Measurements from ENCODE around the gene CD81.

CD81 gene

DNA sequence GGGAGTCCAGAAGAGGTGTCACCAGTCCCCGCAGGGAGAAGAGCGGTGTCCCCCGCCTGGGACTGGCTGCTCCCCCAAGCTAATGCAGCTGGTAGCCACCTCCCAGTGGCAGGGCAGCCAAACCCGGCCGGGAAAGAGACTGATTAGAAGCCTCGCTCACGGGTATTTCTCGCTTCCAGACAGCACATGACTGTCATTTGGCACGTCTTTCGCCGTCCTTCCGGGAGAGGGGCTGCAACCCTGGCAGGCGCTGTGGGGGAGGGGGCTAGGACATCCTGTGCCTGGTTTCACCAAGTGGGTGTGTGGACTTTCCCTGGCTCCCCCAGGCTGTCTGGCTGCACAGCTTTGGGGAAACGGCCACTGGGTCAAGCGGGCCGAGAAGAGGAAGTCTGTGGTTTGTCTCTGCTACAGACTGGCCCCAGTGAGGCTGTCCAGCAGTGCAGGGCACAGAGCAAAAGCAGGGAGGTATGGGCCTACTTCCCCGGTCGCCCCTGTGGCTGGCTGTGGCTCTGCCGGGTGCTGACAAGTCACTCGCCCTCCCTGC lies 3.8 kb downstream of the CD81 start:
- DNase-seq (ENCODE audit: extremely low spot score), result peak; percentile 59
- TF ChIP-seq, protein P1, sequence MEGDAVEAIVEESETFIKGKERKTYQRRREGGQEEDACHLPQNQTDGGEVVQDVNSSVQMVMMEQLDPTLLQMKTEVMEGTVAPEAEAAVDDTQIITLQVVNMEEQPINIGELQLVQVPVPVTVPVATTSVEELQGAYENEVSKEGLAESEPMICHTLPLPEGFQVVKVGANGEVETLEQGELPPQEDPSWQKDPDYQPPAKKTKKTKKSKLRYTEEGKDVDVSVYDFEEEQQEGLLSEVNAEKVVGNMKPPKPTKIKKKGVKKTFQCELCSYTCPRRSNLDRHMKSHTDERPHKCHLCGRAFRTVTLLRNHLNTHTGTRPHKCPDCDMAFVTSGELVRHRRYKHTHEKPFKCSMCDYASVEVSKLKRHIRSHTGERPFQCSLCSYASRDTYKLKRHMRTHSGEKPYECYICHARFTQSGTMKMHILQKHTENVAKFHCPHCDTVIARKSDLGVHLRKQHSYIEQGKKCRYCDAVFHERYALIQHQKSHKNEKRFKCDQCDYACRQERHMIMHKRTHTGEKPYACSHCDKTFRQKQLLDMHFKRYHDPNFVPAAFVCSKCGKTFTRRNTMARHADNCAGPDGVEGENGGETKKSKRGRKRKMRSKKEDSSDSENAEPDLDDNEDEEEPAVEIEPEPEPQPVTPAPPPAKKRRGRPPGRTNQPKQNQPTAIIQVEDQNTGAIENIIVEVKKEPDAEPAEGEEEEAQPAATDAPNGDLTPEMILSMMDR (IDR thresholded peaks at IDR 0.05; ENCODE audit: control extremely low read depth, extremely low read depth, low read depth, missing control alignments), result no peak
- ChIA-PET POLR2A (no interaction called here), CTCF (interaction anchor here (1.2 to 1.5 kb wide), 3 partner anchors 76 to 548 kb away, joined by 3 to 4 read pairs (median 3); no protein-coding TSS in a partner anchor)

DNA sequence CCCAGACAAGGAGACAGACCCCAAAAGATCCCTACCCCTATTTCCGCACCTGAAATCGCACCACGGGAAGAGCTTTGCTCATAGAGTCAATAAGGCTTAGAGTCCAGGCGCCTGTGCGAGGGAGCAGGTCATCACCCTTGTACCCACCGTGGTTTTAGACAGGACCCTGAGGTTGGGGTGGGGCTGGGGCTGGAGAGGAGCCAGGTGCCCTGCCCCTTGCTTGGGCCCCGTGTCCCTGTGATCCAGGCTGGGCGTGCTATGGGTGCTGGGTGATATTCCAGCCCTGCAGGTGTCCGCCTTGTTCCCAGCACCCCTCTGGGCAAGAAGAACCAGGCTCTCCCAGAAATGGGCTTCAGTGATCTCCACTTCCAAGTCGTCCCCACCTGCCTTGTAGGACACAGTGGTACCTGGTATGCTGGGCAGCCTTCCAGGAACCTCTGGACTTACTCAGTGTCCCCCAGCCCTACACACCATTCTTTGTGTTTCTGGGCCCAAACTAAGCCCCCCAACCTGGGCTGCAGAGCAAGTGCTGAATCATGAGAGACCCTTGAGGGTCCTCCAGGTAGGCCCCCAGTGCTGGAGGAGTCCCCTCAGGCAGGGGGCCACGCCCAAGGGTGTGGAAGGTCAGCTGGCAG lies 4.5 kb downstream of the CD81 start:
- ChIA-PET CTCF (interaction anchor here (0.7 to 1.5 kb wide), 3 partner anchors 10 to 548 kb away, joined by 3 to 4 read pairs (median 3); no protein-coding TSS in a partner anchor), POLR2A (no interaction called here)
- DNase-seq (ENCODE audit: extremely low spot score), result no peak
- TF ChIP-seq, protein P1 (IDR thresholded peaks at IDR 0.05; ENCODE audit: control extremely low read depth, extremely low read depth, low read depth, missing control alignments), result no peak

DNA sequence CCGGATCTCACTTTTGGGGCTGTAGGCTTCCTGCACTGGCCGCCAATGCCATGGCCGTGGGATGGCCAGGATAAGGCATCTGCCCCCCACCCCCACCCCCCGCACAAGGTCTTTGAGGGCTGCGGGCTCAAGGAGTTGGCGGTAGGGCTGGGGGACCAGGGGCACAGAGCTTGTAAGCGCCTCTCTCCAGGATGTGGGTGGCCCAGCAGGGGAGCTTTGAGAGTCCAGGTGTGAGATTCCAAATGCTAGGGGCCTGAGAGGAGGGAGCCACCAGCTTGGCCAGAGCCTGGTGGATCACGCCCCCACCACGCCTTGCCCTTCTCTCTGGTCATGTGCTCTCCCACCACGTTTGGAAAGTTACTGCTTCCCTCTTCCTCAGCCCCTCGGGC lies 5.0 kb downstream of the CD81 start:
- POLR2A ChIA-PET, result no interaction called here
- TF ChIP-seq, protein P1 (IDR thresholded peaks at IDR 0.05; ENCODE audit: control extremely low read depth, extremely low read depth, low read depth, missing control alignments), result no peak
- CTCF ChIA-PET, result interaction anchor here (0.7 to 1.5 kb wide), 4 partner anchors 10 to 549 kb away, joined by 3 to 4 read pairs (median 3); no protein-coding TSS in a partner anchor
- no peak for DNase-seq (ENCODE audit: extremely low spot score)

DNA sequence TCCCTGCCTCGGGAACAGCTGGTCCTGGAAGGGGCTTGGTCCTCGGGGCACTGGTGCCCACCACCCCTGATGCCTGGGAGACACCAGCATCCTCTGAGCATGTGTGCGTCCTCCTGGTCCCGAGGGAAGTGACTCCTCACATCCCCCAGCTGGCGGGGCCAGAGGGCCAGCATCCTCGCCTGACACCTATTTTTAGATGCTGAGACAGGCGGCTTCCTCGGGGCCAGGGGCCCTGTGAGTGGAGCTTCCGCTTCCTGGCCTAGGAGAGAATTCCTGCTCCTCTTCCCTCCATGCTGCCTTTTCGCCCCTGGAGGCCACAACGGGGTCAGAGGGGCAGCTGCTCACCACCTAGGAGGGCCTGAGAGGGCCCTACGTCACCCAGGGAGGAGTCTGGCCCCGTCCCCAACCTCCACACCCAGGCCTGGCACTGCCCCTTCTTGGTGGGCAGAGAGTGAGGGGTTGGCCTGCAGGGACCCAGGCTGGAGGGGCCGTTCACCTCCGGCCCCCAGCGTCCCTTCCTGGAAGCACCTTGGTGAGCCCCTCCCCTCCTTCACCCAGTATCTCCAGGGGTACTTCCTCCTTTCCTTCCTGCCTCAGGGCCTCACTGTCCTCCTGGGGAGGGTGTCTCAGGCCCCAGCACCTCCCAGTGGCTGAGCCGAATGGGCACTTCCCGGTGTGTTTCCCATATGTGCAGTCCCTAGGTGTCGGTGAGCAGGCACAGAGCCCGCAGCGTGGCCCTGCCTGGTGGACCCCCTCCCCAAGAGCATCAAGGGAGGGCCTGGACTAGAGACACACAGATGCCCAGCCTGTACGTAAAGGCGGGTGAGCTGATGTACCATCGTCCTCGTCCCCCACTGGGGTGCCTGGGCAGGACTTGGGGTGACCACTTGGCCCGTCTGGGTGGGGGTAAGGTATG lies 6.1 kb downstream of the CD81 start:
- TF ChIP-seq, protein P1 (IDR thresholded peaks at IDR 0.05; ENCODE audit: control extremely low read depth, extremely low read depth, low read depth, missing control alignments), result no peak
- ChIA-PET POLR2A (interaction anchor here (1.2 kb wide), 1 partner anchor 21 kb away, joined by 3 read pairs; no protein-coding TSS in a partner anchor), CTCF (interaction anchor here (0.8 to 1.5 kb wide), 5 partner anchors 16 to 232 kb away, joined by 3 read pairs; no protein-coding TSS in a partner anchor)
- no peak for DNase-seq (ENCODE audit: extremely low spot score)

DNA sequence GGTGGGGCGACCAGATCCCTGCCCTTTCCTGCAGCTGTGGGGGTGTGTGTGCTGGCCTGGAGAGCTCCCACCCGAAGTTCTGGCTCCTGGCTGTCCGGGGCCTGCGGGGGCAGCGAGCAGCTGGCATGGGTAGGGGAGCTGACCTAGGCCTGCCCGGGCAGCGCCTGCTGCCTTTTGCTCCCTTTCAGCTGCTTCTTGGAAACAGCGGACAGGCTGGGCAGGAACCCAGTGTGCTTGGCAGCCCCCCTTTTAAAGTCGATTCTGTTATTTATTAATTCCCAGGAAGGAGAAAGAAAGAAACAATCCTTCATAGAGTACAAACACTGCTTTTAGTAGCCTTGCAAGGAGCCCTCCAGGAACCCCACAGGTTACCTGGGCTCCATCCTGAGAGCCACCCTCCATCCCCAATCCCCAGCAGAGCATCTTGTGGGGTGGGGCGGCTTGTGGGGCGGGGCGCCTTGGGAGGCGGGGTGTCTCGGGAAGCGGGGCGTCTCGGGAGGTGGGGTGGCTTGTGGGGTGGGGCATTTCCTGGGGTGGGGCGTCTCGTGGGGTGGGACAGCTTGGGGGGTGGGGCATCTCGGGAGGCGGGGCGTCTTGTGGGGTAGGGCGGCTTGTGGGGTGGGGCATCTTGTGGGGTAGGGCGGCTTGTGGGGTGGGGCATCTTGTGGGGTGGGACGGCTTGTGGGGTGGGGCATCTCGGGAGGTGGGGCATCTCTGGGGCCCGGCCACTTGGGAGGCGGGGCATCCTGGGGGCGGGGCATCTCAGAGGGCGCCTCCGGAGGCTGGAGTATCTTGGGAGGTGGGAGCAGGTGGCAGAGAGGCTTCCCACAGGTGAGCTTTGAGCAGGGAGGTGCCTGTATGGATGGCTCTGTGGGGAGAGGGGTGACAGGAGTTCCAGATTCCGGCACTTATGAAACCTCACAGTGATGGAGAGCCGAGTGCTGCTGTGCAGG lies 7.0 kb downstream of the CD81 start:
- ChIA-PET POLR2A (interaction anchor here (0.6 to 1.5 kb wide), 3 partner anchors 16 to 20 kb away, joined by 3 read pairs; partner anchors contain the start of gene TSSC4), CTCF (interaction anchor here (0.8 to 4.1 kb wide), 6 partner anchors 14 to 79 kb away, joined by 3 to 25 read pairs (median 3); no protein-coding TSS in a partner anchor)
- TF ChIP-seq, protein P1 (IDR thresholded peaks at IDR 0.05; ENCODE audit: control extremely low read depth, extremely low read depth, low read depth, missing control alignments), result no peak
- peak; percentile 86 for DNase-seq (ENCODE audit: extremely low spot score)
